HG02973 (cell line): ENCODE measurements around the gene SRCAP.

Experiments used
- ATAC-seq: cut with Tn5 transposase; IDR thresholded peaks from one replicate; pipeline ENCODE4 v1.9.1; 2021; ENCODE audit warnings: moderate library complexity; ENCODE audit not compliant: unreplicated experiment

Gene SRCAP

GRCh38 chr16:30728321-30728720, 29.4 kb downstream of the SRCAP start:
- ATAC-seq, result no peak

- no peak for ATAC-seq
Observed at GRCh38 chr16:30728899-30729672, 30.1 kb downstream of the SRCAP start.

GRCh38 chr16:30731411-30731810, 32.4 kb downstream of the SRCAP start:
- ATAC-seq, result no peak

GRCh38 chr16:30736995-30737793, 38.2 kb downstream of the SRCAP start:
- ATAC-seq, result no peak

- ATAC-seq, result no peak
Observed at GRCh38 chr16:30737794-30738648, 39.0 kb downstream of the SRCAP start.

GRCh38 chr16:30738984-30739951, 40.3 kb downstream of the SRCAP start:
- ATAC-seq, result no peak

GRCh38 chr16:30740364-30741251, 41.6 kb downstream of the SRCAP start:
- ATAC-seq, result no peak

- ATAC-seq, result no peak
Observed at GRCh38 chr16:30741461-30741914, 42.5 kb downstream of the SRCAP start.

- no peak for ATAC-seq
Observed at GRCh38 chr16:30743716-30744115, 44.7 kb downstream of the SRCAP start.

- no peak for ATAC-seq
Observed at GRCh38 chr16:30744183-30744582, 45.2 kb downstream of the SRCAP start.

GRCh38 chr16:30745082-30745481, 46.1 kb downstream of the SRCAP start:
- ATAC-seq, result no peak

GRCh38 chr16:30746638-30747175, 47.7 kb downstream of the SRCAP start:
- no peak for ATAC-seq

- ATAC-seq, result no peak
Observed at GRCh38 chr16:30747331-30747730, 48.4 kb downstream of the SRCAP start.

GRCh38 chr16:30747799-30748633, 49.0 kb downstream of the SRCAP start, which contains the start of gene PHKG2:
Gene PHKG2, plus strand, starts transcription at chr16:30748425. Its CDS starts 396 bp downstream, at chr16:30748821.
- ATAC-seq, result peak; percentile 91

GRCh38 chr16:30748634-30749445, 49.9 kb downstream of the SRCAP start:
- peak; percentile 10 for ATAC-seq

GRCh38 chr16:30750201-30750600, 51.2 kb downstream of the SRCAP start:
- no peak for ATAC-seq
